NCI-H748 (cell line): ENCODE data around the gene PUM2.
A peak's percentile ranks its signal among the peaks of the same experiment; 100 is the strongest.
"Not testable (repeated sequence)": the region's sequence is repeated elsewhere in the genome, so short reads cannot be mapped to it uniquely, and the experiment has no call there.

Experiments used
- DNase-seq: peaks from one replicate; lab custom pipeline; 2025; ENCODE audit not compliant: unreplicated experiment; lab: John Stamatoyannopoulos, UW

Gene PUM2, protein sequence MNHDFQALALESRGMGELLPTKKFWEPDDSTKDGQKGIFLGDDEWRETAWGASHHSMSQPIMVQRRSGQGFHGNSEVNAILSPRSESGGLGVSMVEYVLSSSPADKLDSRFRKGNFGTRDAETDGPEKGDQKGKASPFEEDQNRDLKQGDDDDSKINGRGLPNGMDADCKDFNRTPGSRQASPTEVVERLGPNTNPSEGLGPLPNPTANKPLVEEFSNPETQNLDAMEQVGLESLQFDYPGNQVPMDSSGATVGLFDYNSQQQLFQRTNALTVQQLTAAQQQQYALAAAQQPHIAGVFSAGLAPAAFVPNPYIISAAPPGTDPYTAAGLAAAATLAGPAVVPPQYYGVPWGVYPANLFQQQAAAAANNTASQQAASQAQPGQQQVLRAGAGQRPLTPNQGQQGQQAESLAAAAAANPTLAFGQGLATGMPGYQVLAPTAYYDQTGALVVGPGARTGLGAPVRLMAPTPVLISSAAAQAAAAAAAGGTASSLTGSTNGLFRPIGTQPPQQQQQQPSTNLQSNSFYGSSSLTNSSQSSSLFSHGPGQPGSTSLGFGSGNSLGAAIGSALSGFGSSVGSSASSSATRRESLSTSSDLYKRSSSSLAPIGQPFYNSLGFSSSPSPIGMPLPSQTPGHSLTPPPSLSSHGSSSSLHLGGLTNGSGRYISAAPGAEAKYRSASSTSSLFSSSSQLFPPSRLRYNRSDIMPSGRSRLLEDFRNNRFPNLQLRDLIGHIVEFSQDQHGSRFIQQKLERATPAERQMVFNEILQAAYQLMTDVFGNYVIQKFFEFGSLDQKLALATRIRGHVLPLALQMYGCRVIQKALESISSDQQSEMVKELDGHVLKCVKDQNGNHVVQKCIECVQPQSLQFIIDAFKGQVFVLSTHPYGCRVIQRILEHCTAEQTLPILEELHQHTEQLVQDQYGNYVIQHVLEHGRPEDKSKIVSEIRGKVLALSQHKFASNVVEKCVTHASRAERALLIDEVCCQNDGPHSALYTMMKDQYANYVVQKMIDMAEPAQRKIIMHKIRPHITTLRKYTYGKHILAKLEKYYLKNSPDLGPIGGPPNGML

GRCh38 chr2:20350753-20351554 is at the start of gene PUM2:
Gene PUM2 (minus strand): TSS chr2:20350844. CDS start chr2:20327360, 23,484 bp downstream.
- DNase-seq, result peak; percentile 98

GRCh38 chr2:20400306-20400705 is 49.7 kb upstream of the PUM2 start:
- no peak for DNase-seq

DNA sequence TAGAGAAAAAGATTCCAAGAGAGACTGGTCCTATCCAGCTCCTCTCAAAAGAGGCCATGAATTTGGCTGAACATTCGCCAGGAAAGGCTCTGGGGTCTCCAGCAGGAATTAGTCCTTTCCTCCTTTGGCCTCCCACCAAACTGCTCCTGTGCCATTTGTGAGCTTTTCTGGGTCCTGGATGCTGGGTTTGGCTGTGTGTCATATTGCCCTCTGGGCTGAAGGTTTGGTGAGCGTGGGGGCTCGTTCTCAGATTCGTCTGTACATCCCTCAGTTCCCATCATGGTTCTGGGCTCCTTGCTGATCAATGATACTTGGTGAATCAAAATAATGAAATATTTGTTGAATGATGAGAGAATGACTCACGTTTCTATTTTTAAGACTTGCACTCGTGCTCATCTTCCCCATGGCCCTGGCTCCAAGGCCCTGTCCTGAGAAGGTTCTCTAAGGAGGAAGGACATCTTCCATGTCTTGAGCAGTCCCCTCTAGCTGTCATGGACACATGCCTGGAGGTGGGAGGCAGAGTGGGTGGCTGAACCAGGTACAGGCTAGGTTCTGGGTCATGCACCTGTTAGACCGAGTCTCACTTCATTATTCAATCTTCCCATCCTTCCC is 48.4 kb upstream of the PUM2 start:
- no peak for DNase-seq

DNA sequence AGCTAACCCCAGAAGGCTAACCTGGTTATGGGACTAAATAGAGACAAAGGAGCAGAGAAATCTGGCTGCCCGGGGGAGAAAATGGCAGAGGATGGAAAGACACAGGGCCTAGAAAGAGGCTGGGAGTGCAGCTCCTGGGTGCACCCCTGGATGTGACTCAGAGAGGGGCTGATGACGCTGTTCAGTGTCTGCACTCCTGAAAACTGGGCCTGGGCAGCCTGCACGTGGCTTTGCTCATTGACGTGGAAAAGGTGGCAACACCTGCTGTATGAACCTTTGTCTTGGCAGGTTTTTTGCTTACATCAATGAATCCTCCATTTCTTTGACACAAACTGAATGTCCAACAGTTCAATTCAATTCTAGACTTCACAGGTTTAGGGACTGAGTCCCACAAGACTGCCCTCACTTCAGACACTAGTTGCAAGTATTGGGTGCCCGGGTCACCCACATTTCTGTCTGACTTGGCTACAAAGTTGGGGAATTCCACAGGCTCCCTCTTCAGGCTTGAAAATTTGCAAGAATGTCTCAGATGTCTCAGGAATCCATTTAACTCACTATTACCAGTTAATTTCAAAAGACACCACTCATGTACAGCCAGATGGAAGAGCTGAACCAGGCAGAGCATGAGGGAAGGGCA is 47.3 kb upstream of the PUM2 start:
- no peak for DNase-seq

DNA sequence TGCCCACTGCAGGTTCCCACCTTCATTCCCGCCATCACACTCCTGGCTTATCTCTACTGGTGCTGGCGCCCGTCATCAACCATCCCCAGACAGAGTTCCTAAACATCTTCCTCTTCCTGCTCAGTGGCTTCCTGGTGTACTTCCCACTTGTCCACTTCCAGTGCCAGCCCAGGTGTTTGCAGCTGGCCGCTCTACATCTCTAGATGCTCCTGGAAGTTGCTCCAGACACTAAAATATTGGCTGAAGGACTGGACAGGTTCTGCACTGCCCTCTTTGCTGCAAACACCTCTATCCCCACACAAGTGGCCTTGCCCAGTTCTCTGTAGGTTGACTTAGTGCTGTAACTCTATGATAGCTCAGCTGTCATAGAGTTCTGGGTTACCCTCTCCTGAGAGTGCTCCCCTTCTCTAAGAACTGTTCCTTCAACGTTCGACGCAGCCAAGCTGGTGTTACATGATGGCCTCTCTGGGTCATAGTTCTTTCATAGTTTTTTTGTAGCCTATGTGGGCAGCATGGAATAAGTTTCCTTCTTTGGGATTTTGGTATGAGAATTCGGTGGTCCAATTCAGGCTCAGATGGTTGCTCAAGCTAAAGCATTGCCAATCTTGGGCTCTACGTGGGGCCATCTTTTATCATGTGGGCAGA is 45.8 kb upstream of the PUM2 start:
- no peak for DNase-seq

GRCh38 chr2:20393986-20394385 is 43.3 kb upstream of the PUM2 start:
- DNase-seq, result no peak

DNA sequence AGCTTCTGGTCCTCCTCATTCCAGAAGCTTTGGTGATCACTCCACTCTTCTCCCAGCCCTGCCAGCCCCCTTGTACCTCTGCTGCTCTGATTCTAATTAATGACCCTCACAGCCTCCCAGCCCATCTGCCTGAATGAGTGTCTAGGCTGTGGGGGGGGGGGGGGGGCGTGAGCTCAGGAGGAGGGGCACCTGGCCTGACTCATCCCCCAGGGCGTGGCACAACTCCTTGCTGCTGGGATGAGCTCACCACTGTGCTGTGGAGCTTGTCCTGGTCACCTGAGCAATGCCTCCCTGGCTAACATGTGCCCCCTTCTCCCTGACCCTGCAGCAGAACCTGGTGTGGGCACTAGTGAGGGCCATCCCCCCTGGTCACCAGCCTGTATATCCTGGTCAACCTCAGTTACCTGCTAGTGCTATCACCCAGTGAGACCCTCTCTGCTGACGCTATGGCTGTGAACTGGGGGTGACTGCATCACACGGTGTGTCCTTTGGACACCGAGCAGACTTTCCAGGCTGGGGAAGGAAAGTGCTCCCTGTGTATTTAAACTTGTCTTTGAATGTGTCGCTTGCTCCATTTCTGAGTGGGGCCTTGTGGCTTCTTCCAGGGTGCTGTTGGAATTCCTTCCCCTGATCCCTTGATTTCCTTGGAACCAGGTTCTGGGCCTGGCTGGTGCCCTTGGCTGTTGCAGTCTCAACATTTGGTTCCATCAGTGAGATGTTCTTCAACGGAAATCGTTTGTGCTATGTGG is 41.5 kb upstream of the PUM2 start:
- DNase-seq, result no peak

DNA sequence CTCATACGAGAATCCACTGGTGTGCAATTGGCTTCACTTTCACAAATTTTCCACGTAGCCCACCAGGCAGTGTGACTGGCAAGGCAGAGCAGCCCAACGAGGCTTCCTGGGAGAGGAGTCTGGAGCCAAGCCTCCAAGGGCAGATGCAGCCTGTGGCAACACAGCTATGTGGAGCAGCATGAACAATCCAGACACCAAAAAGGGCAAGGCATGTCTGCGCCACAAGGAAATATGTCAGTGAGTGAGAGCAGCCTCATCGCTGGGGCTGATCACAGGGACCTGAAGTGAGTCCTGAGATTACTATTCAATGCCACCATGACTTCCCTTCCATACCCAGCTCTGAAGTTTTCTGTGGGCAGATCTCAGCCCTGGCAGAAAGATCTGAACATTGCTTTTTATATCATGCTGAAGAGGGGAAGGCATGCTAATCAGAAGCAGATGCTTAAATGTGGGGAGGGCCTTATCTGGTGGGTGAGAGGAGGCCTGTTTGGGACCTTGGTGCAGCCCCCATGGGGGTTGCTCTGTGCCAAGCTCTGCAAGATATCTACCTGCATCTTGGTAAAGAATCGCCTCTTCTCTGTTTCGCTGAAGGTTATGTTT is 40.0 kb upstream of the PUM2 start:
- DNase-seq, result no peak

DNA sequence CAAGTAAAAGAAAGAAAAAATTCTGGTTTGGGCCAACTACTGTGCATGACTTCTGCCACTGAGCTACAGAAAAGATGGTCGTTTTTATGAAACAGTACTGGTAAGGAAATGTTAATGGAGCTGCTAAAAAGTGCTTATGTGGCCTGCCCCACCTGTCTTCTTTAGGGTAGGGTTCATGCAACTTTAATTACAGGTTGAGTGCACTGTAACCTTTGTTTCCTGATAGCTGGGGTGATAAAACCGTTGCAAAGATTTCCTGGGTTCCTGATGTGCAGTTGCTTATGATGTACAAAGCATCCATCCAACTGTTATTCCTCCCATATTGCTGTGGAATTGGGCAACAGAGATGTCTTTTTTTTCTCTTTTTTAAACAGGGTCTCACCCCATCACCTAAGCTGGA is 34.3 kb upstream of the PUM2 start:
- no peak for DNase-seq

DNA sequence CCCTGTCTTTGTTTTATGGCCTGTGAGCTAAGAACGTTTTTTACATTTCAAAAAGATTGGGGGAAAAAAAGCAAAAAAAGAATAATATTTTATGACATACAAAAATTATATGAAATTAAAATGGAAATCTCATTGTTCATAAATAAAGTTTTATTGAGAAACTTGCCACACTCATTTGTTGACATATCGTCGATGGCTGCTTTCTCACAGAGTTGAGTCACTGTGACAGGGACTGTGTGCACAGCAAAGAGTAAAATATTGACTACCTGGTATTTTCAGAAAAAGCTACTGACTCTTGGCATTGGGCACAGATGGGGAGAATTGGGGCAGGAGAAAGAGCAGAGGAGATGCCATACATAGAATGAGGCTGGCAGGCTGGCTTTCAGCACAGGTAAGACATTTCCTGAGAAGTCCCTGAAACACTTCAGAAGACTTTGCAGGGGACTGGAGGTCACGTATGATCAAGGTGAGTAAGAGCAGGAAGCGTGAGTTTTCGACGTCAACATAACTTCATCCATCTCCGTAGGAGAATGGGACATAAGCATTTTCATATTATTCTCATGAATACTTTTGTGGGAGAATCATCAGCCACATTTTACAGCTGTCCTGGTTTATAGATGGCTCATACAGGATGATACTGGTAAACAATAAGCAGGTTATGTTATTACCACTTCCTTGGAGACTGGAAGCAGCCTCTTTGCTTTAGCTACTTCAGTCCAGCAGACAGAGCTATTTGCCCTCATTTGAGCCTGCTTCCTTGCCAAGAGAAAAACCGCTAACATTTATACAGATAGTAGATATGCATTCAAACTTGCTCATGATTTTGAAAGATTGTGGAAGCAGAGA is 32.5 kb upstream of the PUM2 start:
- DNase-seq, result no peak

DNA sequence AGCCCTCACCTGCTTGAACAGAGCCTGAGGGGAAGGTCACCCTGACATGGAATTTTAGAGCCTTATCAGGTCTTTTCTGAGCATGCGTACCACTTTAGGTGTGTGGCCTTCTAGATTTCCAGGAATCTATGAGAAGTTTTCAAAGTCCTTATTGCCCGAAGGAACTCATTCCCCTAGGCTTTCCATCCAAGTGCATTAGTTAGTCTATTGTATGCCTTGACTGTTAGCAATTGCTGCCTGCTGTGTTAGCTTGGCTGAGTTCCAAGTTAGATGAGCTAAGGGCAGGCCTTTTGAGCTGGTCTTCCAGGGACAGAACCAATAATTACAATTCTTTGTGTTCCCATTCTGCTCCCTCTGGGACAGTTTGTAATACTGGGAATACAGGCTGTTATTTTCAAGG is 30.8 kb upstream of the PUM2 start:
- DNase-seq, result peak; percentile 95

DNA sequence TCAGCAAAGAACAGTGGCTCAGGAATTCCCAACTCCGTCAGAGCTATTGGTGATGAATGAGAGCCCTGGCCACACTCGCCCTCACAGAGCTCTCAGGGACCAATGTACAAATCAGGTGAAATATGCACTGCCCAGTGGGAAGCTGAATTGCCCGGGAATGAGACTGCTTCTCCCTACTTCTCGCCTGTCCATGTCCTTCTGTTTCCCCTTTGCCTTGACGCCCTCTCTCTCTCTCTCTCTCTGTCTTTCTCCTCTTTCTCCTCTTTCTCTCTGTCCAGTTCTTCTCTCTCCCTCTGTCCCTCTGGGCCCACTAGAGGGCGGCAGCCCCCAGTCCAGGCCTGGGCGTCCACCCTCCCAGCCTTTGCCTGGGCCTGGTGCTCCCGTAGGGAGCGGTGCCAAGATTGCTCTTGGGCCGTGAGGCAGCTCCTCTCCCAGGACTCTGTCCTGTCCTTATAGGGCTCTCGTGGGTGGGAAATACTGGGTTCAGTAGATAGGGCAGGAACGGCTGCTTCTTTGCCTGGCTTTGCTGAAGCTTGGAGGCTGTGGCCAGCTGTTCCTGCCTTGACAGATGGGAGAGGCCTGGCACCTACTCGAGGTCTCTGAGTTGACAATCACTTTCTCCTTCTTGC is 28.4 kb upstream of the PUM2 start:
- DNase-seq, result peak; percentile 64

DNA sequence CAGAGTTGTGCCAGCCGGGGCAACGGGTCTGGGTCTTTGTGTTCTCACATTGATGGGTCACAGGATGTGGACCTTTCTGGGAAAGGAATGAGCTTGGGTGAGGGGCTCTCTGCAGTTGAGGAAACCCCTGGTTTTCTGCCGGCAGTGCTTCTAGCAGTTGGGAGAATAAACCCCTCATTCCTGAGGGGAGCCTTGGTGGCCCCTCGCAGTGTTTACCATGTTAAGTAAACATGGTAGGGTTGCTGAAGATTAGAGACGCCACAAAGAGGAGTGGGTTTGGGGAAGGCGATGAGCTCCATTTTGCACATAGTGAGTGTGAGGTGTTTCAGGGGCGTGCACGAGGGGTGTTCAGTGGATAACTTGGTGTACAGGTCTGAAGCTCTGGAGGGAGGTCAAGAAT is 27.7 kb upstream of the PUM2 start:
- DNase-seq, result no peak

DNA sequence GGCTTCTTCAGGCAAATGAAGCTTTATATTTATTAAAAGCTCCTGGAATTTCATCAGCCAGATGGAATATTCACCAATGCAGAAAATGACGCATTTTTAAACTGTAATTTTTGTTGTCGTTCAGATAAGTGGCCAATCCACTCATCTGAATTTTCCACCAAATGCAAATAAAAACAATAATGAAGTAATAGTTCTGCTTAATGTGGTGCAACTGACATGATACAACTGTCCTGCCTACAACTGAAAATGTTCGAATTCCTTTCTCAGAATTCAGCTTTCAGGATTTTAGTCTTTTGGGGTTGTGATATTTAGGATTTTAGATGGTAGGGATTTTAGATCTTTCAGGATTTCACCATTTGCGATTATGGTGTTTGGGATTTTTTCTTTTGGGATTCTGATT is 27.1 kb upstream of the PUM2 start:
- no peak for DNase-seq

DNA sequence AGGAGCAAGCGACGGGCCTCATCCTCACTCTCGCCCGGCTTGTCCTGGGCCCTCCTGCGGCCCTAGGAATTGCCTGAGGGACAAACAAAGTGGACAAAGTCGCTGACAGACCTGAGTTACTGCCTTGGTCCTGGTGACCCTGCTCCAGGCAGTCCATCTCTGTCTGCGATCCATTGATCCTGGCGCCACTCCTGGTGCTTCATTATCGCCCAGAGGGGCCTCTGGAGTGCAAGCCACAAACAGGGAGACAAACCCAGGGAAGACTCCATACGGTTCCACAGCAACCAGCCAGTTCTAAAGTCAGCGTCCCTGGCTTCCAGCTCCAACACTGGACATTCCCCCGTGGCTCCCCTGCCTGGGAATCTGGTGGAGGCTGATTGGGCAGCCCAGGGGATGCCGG is 24.3 kb upstream of the PUM2 start:
- not testable (repeated sequence) for DNase-seq

DNA sequence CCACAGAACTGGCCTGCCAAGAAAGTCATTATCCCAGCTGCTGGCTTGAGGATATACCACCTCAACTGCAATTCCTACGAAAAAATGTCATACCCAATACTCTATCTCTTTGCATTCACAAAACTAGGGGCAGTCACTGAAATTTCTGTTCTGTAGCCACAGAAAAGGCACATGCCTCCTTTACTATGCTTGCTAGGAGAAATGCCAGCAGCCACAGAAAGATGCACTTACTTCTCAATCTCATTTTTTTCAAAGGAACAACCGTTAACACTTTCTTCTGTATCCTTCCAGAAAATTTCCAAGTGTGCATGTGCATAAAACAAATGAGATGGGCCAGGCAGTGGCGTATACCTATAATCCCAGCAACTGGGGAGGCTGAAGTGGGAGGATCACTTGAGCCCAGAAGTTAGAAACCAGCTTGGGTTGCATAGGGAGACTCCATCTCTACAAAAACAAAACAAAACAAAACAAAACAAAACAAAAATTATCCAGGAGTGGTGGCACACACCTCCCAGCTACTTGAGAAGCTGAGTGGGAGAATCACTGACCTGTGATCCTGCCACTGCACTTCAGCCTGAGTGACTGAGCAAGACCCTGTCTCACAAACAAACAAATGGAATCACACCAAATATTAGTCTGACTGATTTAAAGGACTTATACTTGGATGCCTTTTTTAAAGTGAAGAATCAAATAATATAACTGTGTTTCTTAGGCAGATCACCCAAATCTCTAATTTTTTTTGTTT is 22.4 kb upstream of the PUM2 start:
- DNase-seq, result no peak
